Suprapubic skin (tissue), 4 donors: Measurements from ENCODE around the gene ADCY9.

Source experiments
- EP300 ChIP-seq: sonication (generic); formaldehyde crosslinking; IDR thresholded peaks from one replicate; pipeline ENCODE4 v1.6.1; 2017; ENCODE audit warnings: antibody characterized with exemption
- POLR2A ChIP-seq, 2 donors: fragments of 450-650 bp; IDR thresholded peaks; one replicate each; pipeline ENCODE4 v1.6.1; 2017; ENCODE audit warnings: antibody characterized with exemption in 2 of 2, mild to moderate bottlenecking in 2 of 2, moderate library complexity in 2 of 2
- POLR2AphosphoS5 ChIP-seq, 3 donors: sonication (generic); formaldehyde crosslinking; IDR thresholded peaks; one replicate each; pipeline ENCODE4 v1.6.1; 2017; ENCODE audit warnings: antibody characterized with exemption in 3 of 3
- TF ChIP-seq, protein P1 (sequence below), 2 donors: fragments of 200-600 bp in 1 of 2; fragments of 450-650 bp in 1 of 2; sonication (generic) in 1 of 2; IDR thresholded peaks; one replicate each; pipeline ENCODE4 v1.5.1; 2016 to 2019; ENCODE audit warnings: antibody characterized with exemption in 2 of 2, mild to moderate bottlenecking in 1 of 2, moderate library complexity in 1 of 2

DNA sequence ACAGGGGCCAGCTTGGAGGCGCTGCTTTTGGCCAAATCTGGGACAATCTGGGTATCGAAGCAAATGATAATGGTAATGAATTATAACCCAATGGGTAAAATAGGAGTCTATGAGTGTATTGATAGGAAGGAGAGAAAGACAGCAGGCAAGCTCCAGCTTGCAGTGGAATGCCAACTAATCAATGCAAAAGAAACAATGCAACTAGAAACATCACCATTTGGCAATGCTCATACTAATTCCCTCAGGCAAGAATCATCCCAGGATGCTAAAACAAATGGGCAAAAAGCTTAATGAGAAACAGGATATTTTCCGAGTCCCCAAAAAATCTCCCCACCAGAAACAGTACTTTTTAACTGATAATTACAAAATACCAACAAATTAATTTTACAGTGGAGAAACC, 64.7 kb downstream of the ADCY9 start:
- TF ChIP-seq EP300 (no peak), POLR2A (IDR thresholded peaks at IDR 0.05) (no peak), POLR2AphosphoS5 (IDR thresholded peaks at IDR 0.05) (no peak)
- TF ChIP-seq, protein P1, sequence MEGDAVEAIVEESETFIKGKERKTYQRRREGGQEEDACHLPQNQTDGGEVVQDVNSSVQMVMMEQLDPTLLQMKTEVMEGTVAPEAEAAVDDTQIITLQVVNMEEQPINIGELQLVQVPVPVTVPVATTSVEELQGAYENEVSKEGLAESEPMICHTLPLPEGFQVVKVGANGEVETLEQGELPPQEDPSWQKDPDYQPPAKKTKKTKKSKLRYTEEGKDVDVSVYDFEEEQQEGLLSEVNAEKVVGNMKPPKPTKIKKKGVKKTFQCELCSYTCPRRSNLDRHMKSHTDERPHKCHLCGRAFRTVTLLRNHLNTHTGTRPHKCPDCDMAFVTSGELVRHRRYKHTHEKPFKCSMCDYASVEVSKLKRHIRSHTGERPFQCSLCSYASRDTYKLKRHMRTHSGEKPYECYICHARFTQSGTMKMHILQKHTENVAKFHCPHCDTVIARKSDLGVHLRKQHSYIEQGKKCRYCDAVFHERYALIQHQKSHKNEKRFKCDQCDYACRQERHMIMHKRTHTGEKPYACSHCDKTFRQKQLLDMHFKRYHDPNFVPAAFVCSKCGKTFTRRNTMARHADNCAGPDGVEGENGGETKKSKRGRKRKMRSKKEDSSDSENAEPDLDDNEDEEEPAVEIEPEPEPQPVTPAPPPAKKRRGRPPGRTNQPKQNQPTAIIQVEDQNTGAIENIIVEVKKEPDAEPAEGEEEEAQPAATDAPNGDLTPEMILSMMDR (IDR thresholded peaks at IDR 0.05) = no peak
